Endothelial cell of umbilical vein (primary cell): ENCODE measurements around the gene SPRED2. TPM values are rescaled to one million over a fixed set of nuclear protein-coding genes. Genes with fewer than 3 reads are reported as not detected.

Source experiments
- BruUV-seq: library from RNA; stranded (reverse); fragments of 400-500 nt; replicated peaks from 2 replicates; lab custom pipeline; 2021; lab: Mats Ljungman, UMichigan
- CTCF ChIA-PET: fragments of 300-600, 350-600 bp; sonication (Branson Sonifier 250); formaldehyde crosslinking; loops from one replicate; lab custom pipeline; 2021; ENCODE audit warnings: antibody characterized with exemption, inconsistent platforms; lab: Charles Lee
- POLR2A ChIA-PET: fragments of 300-600, 350-600 bp; sonication (Branson Sonifier 250); formaldehyde crosslinking; loops from one replicate; lab custom pipeline; 2021; ENCODE audit warnings: antibody characterized with exemption, inconsistent platforms; lab: Charles Lee
- DNase-seq: peaks from one replicate; pipeline ENCODE4 v3.0.0-alpha.2; 2011; ENCODE audit warnings: low read depth, low spot score
- FAIRE-seq: peaks from 2 replicates; lab custom pipeline; 2011; peaks lifted over from hg19 to GRCh38; lab: Jason Lieb, UNC
- H2AFZ ChIP-seq: 2 replicates; pipeline ENCODE4 v1.6.0; 2012; ENCODE audit warnings: low read depth, low read length, control low read depth, inconsistent platforms
- H3K27ac ChIP-seq: 2 replicates; pipeline ENCODE4 v1.5.1; 2011; ENCODE audit warnings: low read depth, mild to moderate bottlenecking, control low read depth, low read length, moderate library complexity; ENCODE audit not compliant: insufficient read depth
- H3K27me3 ChIP-seq, 2 experiments: 2 replicates each; pipeline versions ENCODE4 v1.6.0 to v1.6.1; 2011; ENCODE audit warnings: low read length in 2 of 2, mixed read lengths in 1 of 2; ENCODE audit not compliant: control insufficient read depth in 2 of 2, insufficient read depth in 2 of 2
- H3K36me3 ChIP-seq, 2 experiments: 2 replicates in 1 of 2; 3 replicates in 1 of 2; pipeline ENCODE4 v1.5.1; 2011; ENCODE audit warnings: low read length in 2 of 2, mild to moderate bottlenecking in 1 of 2, moderate library complexity in 1 of 2; ENCODE audit not compliant: control insufficient read depth in 2 of 2, insufficient read depth in 2 of 2; ENCODE audit errors: extremely low read depth in 1 of 2
- H3K4me1 ChIP-seq: 3 replicates; pipeline ENCODE4 v1.5.1; 2011; ENCODE audit warnings: mild to moderate bottlenecking, low read length; ENCODE audit not compliant: control insufficient read depth, insufficient read depth; ENCODE audit errors: extremely low read depth
- H3K4me2 ChIP-seq: 2 replicates; pipeline ENCODE4 v1.6.1; 2011; ENCODE audit warnings: low read length, control low read depth, mixed read lengths; ENCODE audit not compliant: insufficient read depth
- H3K4me3 ChIP-seq, 3 experiments: fragments of 200-600 bp in 1 of 3; sonication (generic), shearing (Covaris generic) in 1 of 3; replicated peaks in 1 of 3; 2 replicates each; pipeline ENCODE4 v1.5.1; 2011 to 2016; ENCODE audit warnings: control low read depth in 3 of 3, low read length in 3 of 3, mild to moderate bottlenecking in 2 of 3, inconsistent platforms in 1 of 3, low read depth in 1 of 3, moderate library complexity in 1 of 3; ENCODE audit not compliant: insufficient read depth in 1 of 3
- H3K79me2 ChIP-seq: 2 replicates; pipeline ENCODE4 v1.6.0; 2012; ENCODE audit warnings: low read length, inconsistent platforms; ENCODE audit not compliant: control insufficient read depth, insufficient read depth
- H3K9ac ChIP-seq: replicated peaks from 2 replicates; pipeline ENCODE3; 2011; ENCODE audit warnings: low read length, control low read depth; ENCODE audit not compliant: insufficient read depth; ENCODE audit errors: extremely low read depth
- H3K9me1 ChIP-seq: replicated peaks from 3 replicates; pipeline ENCODE4 v1.6.0; 2011; ENCODE audit warnings: mild to moderate bottlenecking, low read length; ENCODE audit not compliant: control insufficient read depth, insufficient read depth; ENCODE audit errors: extremely low read depth
- H3K9me3 ChIP-seq: replicated peaks from 2 replicates; pipeline ENCODE4 v1.5.1; 2012; ENCODE audit warnings: low read length, inconsistent platforms; ENCODE audit not compliant: control insufficient read depth, insufficient read depth
- H4K20me1 ChIP-seq: replicated peaks from 2 replicates; pipeline ENCODE3; 2011; ENCODE audit warnings: mild to moderate bottlenecking, low read length; ENCODE audit not compliant: control insufficient read depth, insufficient read depth; ENCODE audit errors: extremely low read depth
- CTCF ChIP-seq, 2 donors: IDR thresholded peaks; 1 replicate in 1 of 2; 2 replicates in 1 of 2; pipeline ENCODE4 v1.5.1; 2011; ENCODE audit warnings: low read length in 2 of 2, mild to moderate bottlenecking in 2 of 2, moderate library complexity in 2 of 2, control low read depth in 1 of 2, inconsistent platforms in 1 of 2, low read depth in 1 of 2; ENCODE audit not compliant: insufficient read depth in 1 of 2; ENCODE audit errors: extremely low read depth in 1 of 2
- EZH2 ChIP-seq: IDR thresholded peaks from 2 replicates; pipeline ENCODE4 v1.6.1; 2012; ENCODE audit warnings: borderline replicate concordance, low read depth, mild to moderate bottlenecking, moderate library complexity, low read length, inconsistent platforms; ENCODE audit not compliant: severe bottlenecking
- FOS ChIP-seq: IDR thresholded peaks from 2 replicates; pipeline ENCODE4 v1.6.1; 2011; ENCODE audit warnings: mild to moderate bottlenecking, low read length, moderate library complexity, borderline replicate concordance; ENCODE audit not compliant: insufficient read depth
- GATA2 ChIP-seq: IDR thresholded peaks from 2 replicates; pipeline ENCODE4 v1.7.0; 2011; ENCODE audit warnings: low read depth, mild to moderate bottlenecking, moderate library complexity, mixed read lengths, low read length; ENCODE audit not compliant: insufficient read length, insufficient read depth
- JUN ChIP-seq: IDR thresholded peaks from 2 replicates; pipeline ENCODE4 v1.6.1; 2011; ENCODE audit warnings: borderline replicate concordance, low read depth; ENCODE audit not compliant: insufficient read length, insufficient read depth
- MAX ChIP-seq: IDR thresholded peaks from 2 replicates; pipeline ENCODE4 v1.6.1; 2011; ENCODE audit not compliant: insufficient read depth, insufficient read length
- MYC ChIP-seq: IDR thresholded peaks from one replicate; pipeline ENCODE4 v1.6.1; 2011; ENCODE audit warnings: mild to moderate bottlenecking, low read depth, low read length
- POLR2A ChIP-seq: IDR thresholded peaks from 2 replicates; pipeline ENCODE4 v1.6.1; 2012; ENCODE audit warnings: low read depth, mild to moderate bottlenecking, control low read depth, low read length
- POLR2AphosphoS5 ChIP-seq: IDR thresholded peaks from 2 replicates; pipeline ENCODE4 v1.6.1; 2012; ENCODE audit warnings: low read depth, mild to moderate bottlenecking, control low read depth, low read length, moderate library complexity; ENCODE audit not compliant: insufficient read depth
- dilution Hi-C: fragments of 300-500 bp; cut with MboI; formaldehyde crosslinking; loops from one replicate; pipeline ENCODE4 v1.15.0; 2019; ENCODE audit warnings: low sequenced_read_pairs; ENCODE audit not compliant: extremely low pct_ligation_motif_present
- intact Hi-C: fragments of 100-400 bp; cut with micrococcal nuclease; formaldehyde crosslinking; loops from one replicate; pipeline ENCODE4 v1.10.0; 2022
- polyA plus RNA-seq, 4 experiments: library from polyadenylated mRNA; depleted of rRNA in 3 of 4; stranded (reverse) in 3 of 4; unstranded in 1 of 4; fragments of >200 nt; gene quantifications; 2 replicates each; pipeline versions ENCODE4 v1.2.1 to v1.2.3, GENCODE V29; 2011 to 2012; ENCODE audit warnings: missing spikeins in 1 of 4
- total RNA-seq: library from RNA; stranded (reverse); gene quantifications from 2 replicates; pipeline ENCODE4 v1.2.3, GENCODE V29; 2021

Gene SPRED2
- total and polyA plus RNA-seq, 2 donors (not counting 3 experiments of a cell fraction or from before 2014, with no cell fraction given), result 3.6 to 9.6 TPM

GRCh38 chr2:65353927-65354326 is 78.5 kb downstream of the SPRED2 start:
- H4K20me1 ChIP-seq, result peaks cover 3% of the 10 kb centered on the region

More at GRCh38 chr2:65353927-65354326, 78.5 kb downstream of the SPRED2 start:
- H3K4me2 ChIP-seq, result no peak overlapping the region
- dilution Hi-C loops, result no loop called here
- H3K9me1 ChIP-seq, result no peaks in the 10 kb centered on the region
- no peaks in the 10 kb centered on the region for H3K79me2 ChIP-seq
- no TSS peak for BruUV-seq
- H3K27ac ChIP-seq, result no peak overlapping the region
- no peak overlapping the region for H2AFZ ChIP-seq
- DNase-seq, result no peak
- peaks cover 0 to 2% of the 10 kb centered on the region in 2 experiments for H3K27me3 ChIP-seq
- ChIA-PET POLR2A (no interaction called here), CTCF (interaction anchor here (1.5 kb wide), 1 partner anchor 20 kb away, joined by 4 read pairs; no protein-coding TSS in a partner anchor)
- H3K9me3 ChIP-seq, result no peaks in the 10 kb centered on the region
- peaks cover 9% of the 10 kb centered on the region for H3K4me1 ChIP-seq
- H3K9ac ChIP-seq, result no peak overlapping the region
- intact Hi-C loops, result loop anchor here (5.0 kb wide), 1 partner anchor 42 kb away; no protein-coding TSS in a partner anchor
- TF ChIP-seq JUN (no peak), POLR2AphosphoS5 (no peak), CTCF (IDR thresholded peaks at IDR 0.05; ENCODE audit: extremely low read depth in 1 of 2, insufficient read depth in 1 of 2, low read depth in 1 of 2, low read length in 2 of 2) (no peak), GATA2 (no peak), EZH2 (no peak), POLR2A (no peak), MYC (no peak), MAX (no peak), FOS (no peak)
- FAIRE-seq, result no peak
- H3K36me3 ChIP-seq, result no peaks in the 10 kb centered on the region
- no peak overlapping the region for H3K4me3 ChIP-seq
